Liver (tissue), 9 donors: ENCODE data around the gene PPP3CA. TPM values are rescaled to one million over a fixed set of nuclear protein-coding genes. Genes with fewer than 3 reads are reported as not detected.

Experiments
- DNase-seq: peaks from one replicate; pipeline ENCODE4 v3.0.0-alpha.2; 2017; ENCODE audit warnings: low spot score
- H3K27ac ChIP-seq, 2 donors: one replicate each; pipeline ENCODE4 v1.7.0; 2013; ENCODE audit warnings: inconsistent platforms in 2 of 2, low read length in 2 of 2, control low read depth in 1 of 2, low read depth in 1 of 2, mild to moderate bottlenecking in 1 of 2
- H3K27me3 ChIP-seq, 4 donors: one replicate each; pipeline versions ENCODE4 v1.6.1 to v1.7.0; 2013; ENCODE audit warnings: low read length in 3 of 4, inconsistent platforms in 1 of 4, mild to moderate bottlenecking in 1 of 4, moderate library complexity in 1 of 4; ENCODE audit not compliant: control insufficient read depth in 4 of 4, insufficient read depth in 4 of 4
- H3K36me3 ChIP-seq, 4 donors: one replicate each; pipeline versions ENCODE4 v1.6.1 to v1.7.0; 2013; ENCODE audit warnings: low read length in 3 of 4, mild to moderate bottlenecking in 3 of 4, low read depth in 1 of 4, moderate library complexity in 1 of 4; ENCODE audit not compliant: control insufficient read depth in 4 of 4, insufficient read depth in 3 of 4
- H3K4me1 ChIP-seq, 4 donors: one replicate each; pipeline versions ENCODE4 v1.6.1 to v1.7.0; 2013; ENCODE audit warnings: low read length in 3 of 4, mild to moderate bottlenecking in 3 of 4, moderate library complexity in 1 of 4; ENCODE audit not compliant: control insufficient read depth in 4 of 4, insufficient read depth in 4 of 4
- H3K4me3 ChIP-seq, 3 donors: one replicate each; pipeline versions ENCODE4 v1.6.1 to v1.7.0; 2013; ENCODE audit warnings: low read length in 3 of 3, control low read depth in 1 of 3, low read depth in 1 of 3, mild to moderate bottlenecking in 1 of 3
- H3K9ac ChIP-seq, 2 donors: one replicate each; pipeline ENCODE4 v1.7.0; 2013; ENCODE audit warnings: low read length in 2 of 2, mild to moderate bottlenecking in 2 of 2, moderate library complexity in 2 of 2, control low read depth in 1 of 2, low read depth in 1 of 2
- H3K9me3 ChIP-seq, 4 donors: one replicate each; pipeline versions ENCODE4 v1.6.1 to v1.7.0; 2013; ENCODE audit warnings: low read length in 3 of 4; ENCODE audit not compliant: control insufficient read depth in 4 of 4
- ATF3 ChIP-seq: IDR thresholded peaks from 2 replicates; pipeline ENCODE4 v1.6.1; 2016; ENCODE audit warnings: antibody characterized with exemption
- CTCF ChIP-seq: fragments of 150-350 bp; IDR thresholded peaks from 2 replicates; pipeline ENCODE4 v1.5.1; 2017; ENCODE audit warnings: improper control_type of control experiment, low read depth, low read length; ENCODE audit not compliant: missing input control
- EGR1 ChIP-seq, 2 donors: IDR thresholded peaks; 2 replicates each; pipeline ENCODE4 v1.6.1; 2016 to 2018; ENCODE audit warnings: antibody characterized with exemption in 2 of 2, low read depth in 2 of 2
- FOXA1 ChIP-seq: IDR thresholded peaks from 2 replicates; pipeline ENCODE4 v1.6.1; 2016; ENCODE audit warnings: antibody characterized with exemption
- FOXA2 ChIP-seq: IDR thresholded peaks from 2 replicates; pipeline ENCODE4 v1.6.1; 2016; ENCODE audit warnings: antibody characterized with exemption
- GABPA ChIP-seq, 2 donors: IDR thresholded peaks in 1 of 2; conservative IDR thresholded peaks in 1 of 2; 2 replicates each; pipeline ENCODE4 v1.6.1; 2016; ENCODE audit warnings: antibody characterized with exemption in 2 of 2, mild to moderate bottlenecking in 1 of 2, moderate library complexity in 1 of 2
- HNF4A ChIP-seq, 2 donors: conservative IDR thresholded peaks; 2 replicates each; pipeline ENCODE4 v1.6.1; 2016; ENCODE audit warnings: antibody characterized with exemption in 2 of 2, mild to moderate bottlenecking in 2 of 2
- HNF4G ChIP-seq: IDR thresholded peaks from 2 replicates; pipeline ENCODE4 v1.6.1; 2016; ENCODE audit warnings: antibody characterized with exemption
- JUND ChIP-seq, 2 donors: IDR thresholded peaks; 2 replicates each; pipeline ENCODE4 v1.6.1; 2016; ENCODE audit warnings: antibody characterized with exemption in 2 of 2
- MAX ChIP-seq: IDR thresholded peaks from 2 replicates; pipeline ENCODE4 v1.6.1; 2016; ENCODE audit warnings: antibody characterized with exemption
- NR2F2 ChIP-seq: IDR thresholded peaks from 2 replicates; pipeline ENCODE4 v1.6.1; 2016; ENCODE audit warnings: antibody characterized with exemption
- RAD21 ChIP-seq, 2 donors: IDR thresholded peaks; 2 replicates each; pipeline ENCODE4 v1.6.1; 2016; ENCODE audit warnings: antibody characterized with exemption in 2 of 2, mild to moderate bottlenecking in 2 of 2
- RXRA ChIP-seq, 2 donors: IDR thresholded peaks; 2 replicates each; pipeline ENCODE4 v1.6.1; 2017 to 2018; ENCODE audit warnings: antibody characterized with exemption in 2 of 2, mild to moderate bottlenecking in 1 of 2
- SP1 ChIP-seq: IDR thresholded peaks from 2 replicates; pipeline ENCODE4 v1.6.1; 2018; ENCODE audit warnings: antibody characterized with exemption, mild to moderate bottlenecking
- YY1 ChIP-seq: IDR thresholded peaks from 2 replicates; pipeline ENCODE4 v1.6.1; 2016; ENCODE audit warnings: antibody characterized with exemption, mild to moderate bottlenecking
- ZBTB33 ChIP-seq: IDR thresholded peaks from 2 replicates; pipeline ENCODE4 v1.6.1; 2016; ENCODE audit warnings: antibody characterized with exemption
- WGBS: extraction: QIAGEN DNeasy Blood & Tissue Kit; methylation state at CpG from one replicate; pipeline ENCODE4 v1.1.7; 2013; 5-methylcytosine and 5-hydroxymethylcytosine counted together
- polyA plus RNA-seq, 2 donors: library from polyadenylated mRNA; stranded (reverse) in 1 of 2; unstranded in 1 of 2; fragments of 200-250 nt in 1 of 2; fragments of >200 nt in 1 of 2; fragmentation: Nextera tagmentation in 1 of 2; extraction: Ambion mirVana in 1 of 2; gene quantifications; one replicate each; pipeline versions ENCODE4 v1.2.1 to v1.2.3, GENCODE V29; 2013 to 2015
- total RNA-seq, 2 donors: library from RNA; depleted of rRNA; stranded (reverse); fragments of >200 nt; gene quantifications; one replicate each; pipeline ENCODE4 v1.2.3, GENCODE V29; 2014
- donor health status: healthy.
- donor health status: healthy.
- donor health status: healthy.
- donor health status: healthy.
- donor health status: healthy.

The PPP3CA gene
- total and polyA plus RNA-seq, 4 donors: 3.6 to 18.2 (median 14.2) TPM

- H3K4me3 ChIP-seq: no peak overlapping the region
- H3K36me3 ChIP-seq: no peaks in the 10 kb centered on the region
- 95% methylated on average over 3 of the region's 3 CpGs for WGBS
- H3K9me3 ChIP-seq: no peaks in the 10 kb centered on the region
- DNase-seq: no peak
- no peaks in the 10 kb centered on the region for H3K27me3 ChIP-seq
- H3K27ac ChIP-seq: no peak overlapping the region
- no peaks in the 10 kb centered on the region for H3K4me1 ChIP-seq
- H3K9ac ChIP-seq: no peak overlapping the region
- TF ChIP-seq FOXA2: no peak
- TF ChIP-seq RAD21 (IDR thresholded peaks at IDR 0.05): no peak
- no peak for TF ChIP-seq GABPA (IDR thresholded peaks at IDR 0.05 in 1 of 2, conservative IDR thresholded peaks at IDR 0.05 in 1 of 2)
- no peak for TF ChIP-seq SP1
- TF ChIP-seq CTCF: no peak
- no peak for TF ChIP-seq HNF4G
- TF ChIP-seq FOXA1: no peak
- no peak for TF ChIP-seq EGR1 (IDR thresholded peaks at IDR 0.05; ENCODE audit: low read depth in 2 of 2)
- TF ChIP-seq HNF4A (conservative IDR thresholded peaks at IDR 0.05): no peak
- no peak for TF ChIP-seq ZBTB33
- no peak for TF ChIP-seq YY1
- no peak for TF ChIP-seq ATF3
- no peak for TF ChIP-seq NR2F2
These were observed 198.8 kb downstream of the PPP3CA start for GRCh38 chr4:101148551-101148950.

GRCh38 chr4:101147283-101147682, 200.0 kb downstream of the PPP3CA start:
- Histone ChIP-seq H3K27me3 (no peaks in the 10 kb centered on the region), H3K4me1 (no peaks in the 10 kb centered on the region), H3K36me3 (no peaks in the 10 kb centered on the region), H3K4me3 (no peak overlapping the region), H3K27ac (no peak overlapping the region), H3K9ac (no peak overlapping the region), H3K9me3 (no peaks in the 10 kb centered on the region)
- no peak for DNase-seq
- TF ChIP-seq JUND (IDR thresholded peaks at IDR 0.05) (no peak), CTCF (no peak), MAX (no peak), RXRA (IDR thresholded peaks at IDR 0.05) (no peak), NR2F2 (no peak), RAD21 (IDR thresholded peaks at IDR 0.05) (no peak)
